C1 segment of cervical spinal cord (tissue), 14 donors: ENCODE data around the gene DCXR.
"Not testable (repeated sequence)": the region's sequence is repeated elsewhere in the genome, so short reads cannot be mapped to it uniquely, and the experiment has no call there.

ENCODE experiments used
- DNase-seq, 14 donors: peaks; one replicate each; lab custom pipeline; 2025; lab: John Stamatoyannopoulos, UW

The DCXR gene

DNA sequence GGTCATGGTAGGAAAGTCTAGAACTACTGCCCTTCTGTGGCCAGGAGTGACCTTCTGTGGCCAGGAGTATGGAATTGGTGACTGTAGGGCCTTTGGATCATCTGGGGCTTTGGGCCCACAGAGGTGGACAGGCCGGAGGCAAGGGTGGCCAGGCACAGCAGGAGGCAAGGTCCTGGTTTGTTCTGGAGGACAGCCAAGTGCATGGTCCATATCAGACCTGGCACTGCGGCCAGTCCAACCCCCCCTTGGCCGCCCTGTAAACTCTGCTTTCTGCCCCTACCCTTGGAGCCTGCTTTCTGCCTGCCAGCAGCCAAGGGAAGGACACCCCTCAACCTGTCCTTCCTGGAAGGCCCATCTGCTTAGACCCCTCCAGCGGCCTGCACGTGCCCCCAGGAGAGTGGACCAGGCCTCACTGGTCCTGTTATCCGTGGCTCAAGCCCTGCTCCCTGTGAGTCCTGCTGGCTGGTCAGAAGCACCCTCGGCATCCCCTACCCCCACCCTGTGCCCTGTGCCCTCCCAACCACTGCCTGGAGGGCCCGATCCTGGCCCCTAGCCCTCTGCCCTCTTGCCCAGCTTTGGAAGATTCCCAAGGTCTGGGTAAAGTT is 2.3 kb upstream of the DCXR start:
- no peak for DNase-seq

DNA sequence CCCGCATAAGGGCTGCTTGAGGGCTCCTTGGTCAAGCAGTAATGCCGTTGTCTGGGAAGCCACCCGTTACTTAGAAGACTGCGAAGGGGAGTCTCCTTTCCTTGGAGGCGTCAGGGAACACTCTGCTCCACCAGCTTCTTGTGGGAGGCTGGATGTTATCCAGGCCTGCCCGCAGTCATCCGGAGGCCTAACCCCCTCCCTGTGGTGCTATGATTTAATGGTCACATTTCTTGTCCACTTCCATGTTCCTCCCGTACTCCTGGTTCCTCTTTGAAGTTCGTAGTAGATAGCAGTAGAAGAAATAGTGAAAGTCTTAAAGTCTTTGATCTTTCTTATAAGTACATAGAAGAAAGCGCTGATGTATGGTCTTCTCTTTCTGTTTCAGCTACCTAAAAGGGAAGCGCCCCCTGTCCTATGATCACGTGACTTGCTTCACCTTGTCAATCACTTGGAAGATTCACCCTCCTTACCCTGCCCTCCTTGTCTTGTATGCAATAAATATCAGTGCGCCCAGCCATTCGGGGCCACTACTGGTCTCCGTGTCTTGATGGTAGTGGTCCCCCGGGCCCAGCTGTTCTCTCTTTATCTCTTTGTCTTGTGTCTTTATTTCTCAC is 1.4 kb upstream of the DCXR start:
- not testable (repeated sequence) for DNase-seq

- DNase-seq, result no peak
These were observed 345 bp upstream of the DCXR start for GRCh38 chr17:82037889-82038195.

GRCh38 chr17:82036634-82037091 is 834 bp downstream of the DCXR start:
- peak in 1 of 14 donors; percentile 29 for DNase-seq

- no peak for DNase-seq
These were observed 1.4 kb downstream of the DCXR start for GRCh38 chr17:82035956-82036633.

DNA sequence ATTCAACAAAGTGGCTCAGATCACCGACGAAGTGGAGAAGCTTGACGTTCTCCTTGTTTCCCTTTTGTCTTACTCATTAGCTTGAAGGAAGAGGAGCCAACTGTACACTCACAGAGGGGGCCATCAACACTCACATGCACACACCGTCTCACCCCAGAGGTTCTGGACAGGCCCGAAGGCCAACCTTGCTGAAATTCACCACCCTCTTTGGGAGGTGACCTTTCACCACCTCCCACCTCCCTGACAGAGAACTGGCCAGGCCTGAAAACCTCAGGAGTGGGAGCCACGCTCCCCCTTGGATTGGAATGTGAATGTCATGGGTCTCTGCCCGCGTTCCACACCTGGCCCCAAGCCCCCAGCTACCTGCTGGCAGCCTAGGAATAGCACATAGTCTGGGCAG is 2.0 kb downstream of the DCXR start:
- no peak for DNase-seq

DNA sequence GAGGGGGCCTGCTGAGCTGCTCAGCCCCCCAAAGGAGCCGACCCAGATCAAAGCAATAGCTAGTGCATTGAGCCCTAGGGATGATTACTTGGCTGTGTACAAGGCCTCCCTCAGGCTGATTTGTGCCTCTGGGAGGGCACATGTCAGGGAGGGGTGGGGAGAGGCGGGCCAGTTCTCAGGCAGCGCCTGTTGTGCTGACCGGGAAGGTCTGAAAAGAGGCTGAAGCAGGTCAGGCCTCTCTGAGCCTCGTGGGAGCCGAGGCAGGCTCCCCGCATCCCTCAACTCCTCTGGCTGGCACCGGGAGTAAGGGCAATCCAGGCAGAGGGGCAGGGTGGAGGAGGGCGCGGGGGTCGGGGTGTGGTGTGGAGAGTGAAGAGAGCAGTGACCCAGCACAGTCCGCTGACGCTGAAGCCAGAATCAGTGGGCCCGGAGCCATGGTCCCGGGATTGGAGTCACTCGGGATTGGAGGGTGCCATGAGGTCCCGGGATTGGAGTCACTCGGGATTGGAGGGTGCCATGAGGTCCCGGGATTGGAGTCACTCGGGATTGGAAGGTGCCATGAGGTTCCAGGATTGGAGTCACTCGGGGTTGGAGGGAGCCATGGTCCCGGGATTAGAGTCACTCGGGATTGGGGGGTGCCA is 3.0 kb downstream of the DCXR start:
- no peak for DNase-seq

DNA sequence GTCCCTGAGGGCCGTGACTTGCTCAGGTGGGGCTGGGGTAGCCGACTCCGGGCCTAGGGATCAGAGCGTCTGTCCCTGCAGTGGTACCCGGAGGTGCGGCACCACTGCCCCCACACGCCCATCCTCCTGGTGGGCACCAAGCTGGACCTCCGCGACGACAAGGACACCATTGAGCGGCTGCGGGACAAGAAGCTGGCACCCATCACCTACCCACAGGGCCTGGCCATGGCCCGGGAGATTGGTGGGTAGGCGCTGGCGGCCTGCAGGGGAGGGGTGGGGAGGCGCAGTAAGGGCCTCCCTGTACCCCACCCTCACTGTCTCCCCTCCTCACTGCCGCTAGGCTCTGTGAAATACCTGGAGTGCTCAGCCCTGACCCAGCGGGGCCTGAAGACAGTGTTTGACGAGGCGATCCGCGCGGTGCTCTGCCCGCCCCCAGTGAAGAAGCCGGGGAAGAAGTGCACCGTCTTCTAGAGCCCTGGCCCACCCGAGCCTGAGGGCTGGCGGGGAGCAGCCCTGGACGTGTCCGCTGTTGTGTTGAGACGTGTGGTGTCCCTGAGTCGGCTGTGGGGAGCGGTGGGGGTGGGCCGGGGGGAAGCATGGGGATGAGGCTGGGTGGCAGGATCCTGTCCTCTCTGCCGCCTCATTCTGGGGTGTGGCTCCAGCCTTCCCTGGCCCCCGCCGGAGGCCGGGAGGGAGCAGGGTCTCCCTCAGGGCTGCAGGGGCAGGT is 4.0 kb downstream of the DCXR start:
- no peak for DNase-seq

- DNase-seq, result no peak
These were observed 5.4 kb downstream of the DCXR start for GRCh38 chr17:82031885-82032627.

DNA sequence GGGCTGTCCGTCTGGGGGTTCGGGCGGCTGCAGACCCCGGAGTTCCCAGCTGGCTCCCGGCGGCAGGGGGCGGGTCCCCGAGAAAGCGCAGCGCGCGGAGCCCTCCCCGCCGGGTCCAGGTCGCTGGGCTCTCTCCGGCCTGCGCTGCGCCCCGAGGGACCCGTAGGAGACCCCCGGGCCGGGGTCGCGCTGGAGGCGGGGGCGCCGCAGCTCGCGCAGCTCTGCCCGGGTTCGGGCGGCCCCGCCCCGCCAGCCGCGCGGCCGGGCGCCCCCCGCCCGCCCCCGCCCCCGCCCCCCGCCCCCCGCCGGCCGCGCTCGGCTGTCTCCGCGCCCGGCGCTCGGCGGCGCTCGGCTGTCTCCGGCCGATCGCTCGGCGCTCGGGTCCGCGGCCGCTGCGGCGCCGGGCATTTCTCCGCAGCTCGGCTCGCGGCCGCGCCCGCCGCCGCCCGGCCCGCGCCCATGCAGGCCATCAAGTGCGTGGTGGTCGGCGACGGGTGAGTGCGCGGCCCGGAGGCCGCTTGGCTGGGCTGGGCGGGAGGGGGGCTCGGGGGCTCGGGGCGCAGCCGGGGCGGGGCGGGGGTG is 6.1 kb downstream of the DCXR start, which contains the start of gene RAC3:
Gene RAC3 (plus strand): TSS at position 376 of the 582 bp plus-strand sequence. CDS start 84 bp downstream, at position 460.
- peak in 1 of 14 donors; percentile 13 for DNase-seq

- peak in 13 of 14 donors; percentile 35 to 83 (median 63) for DNase-seq
These were observed 6.8 kb downstream of the DCXR start for GRCh38 chr17:82030470-82031302.

- peak in 1 of 14 donors; percentile 69 for DNase-seq
These were observed 7.5 kb downstream of the DCXR start for GRCh38 chr17:82029990-82030469.

DNA sequence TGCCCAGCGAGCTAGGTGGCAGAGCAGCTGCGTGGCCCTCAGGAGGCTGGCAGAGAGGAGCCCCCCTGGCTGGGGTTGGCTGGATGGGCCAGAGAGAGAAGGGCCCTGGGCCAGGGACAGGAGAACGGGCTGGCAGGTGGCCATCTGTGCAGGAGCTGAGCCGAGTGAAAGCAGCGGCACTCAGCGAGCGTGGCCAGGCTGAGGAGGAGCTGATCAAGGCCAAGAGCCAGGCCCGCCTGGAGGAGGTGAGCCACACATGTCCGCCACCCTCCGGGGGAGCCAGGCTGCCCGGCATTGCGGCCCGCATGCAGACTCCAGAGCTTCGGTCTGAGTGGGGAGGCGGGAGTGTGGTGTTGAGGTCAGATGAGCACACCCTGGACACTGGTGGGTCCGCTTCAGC is 8.1 kb downstream of the DCXR start:
- DNase-seq, result peak in 2 of 14 donors; percentile 40 to 86

GRCh38 chr17:82028966-82029365 is 8.5 kb downstream of the DCXR start:
- DNase-seq, result no peak

GRCh38 chr17:82028246-82028645 is 9.3 kb downstream of the DCXR start:
- DNase-seq, result no peak

DNA sequence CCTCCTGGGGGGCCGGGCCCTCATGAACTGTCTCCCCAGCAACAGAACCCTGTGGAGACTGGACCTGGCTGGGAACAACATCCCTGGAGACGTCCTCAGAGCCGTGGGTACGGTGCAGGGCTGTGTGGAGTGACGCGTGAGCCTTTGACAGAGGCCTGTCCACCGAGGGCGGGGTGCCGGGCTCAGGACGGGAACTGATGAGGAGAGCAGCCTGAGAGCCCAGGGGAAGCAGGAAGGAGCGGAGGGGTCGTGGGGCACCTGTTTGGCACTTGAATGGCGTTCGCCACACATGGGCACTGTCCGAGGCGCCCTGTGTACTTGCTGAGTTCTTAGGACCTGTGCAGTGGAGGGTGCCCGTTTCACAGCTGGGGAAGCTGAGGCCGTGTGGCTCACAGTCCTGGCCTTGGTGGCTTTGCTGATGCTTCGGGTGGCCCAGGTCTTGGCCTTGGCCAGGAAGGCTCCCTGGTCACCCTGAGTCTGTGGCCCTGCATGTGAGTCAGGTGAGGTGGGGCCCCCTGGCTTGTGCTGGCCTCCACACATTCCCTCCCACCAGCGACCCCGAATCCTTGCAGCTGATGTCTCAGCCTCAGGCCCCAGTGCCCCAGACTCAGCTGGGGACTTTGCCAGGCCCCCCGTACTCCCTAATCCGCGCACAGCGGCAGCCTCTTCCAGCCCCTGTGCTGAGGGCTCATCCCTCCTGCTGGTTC is 11.9 kb downstream of the DCXR start:
- no peak for DNase-seq

GRCh38 chr17:82024859-82025258 is 12.6 kb downstream of the DCXR start:
- DNase-seq, result no peak

DNA sequence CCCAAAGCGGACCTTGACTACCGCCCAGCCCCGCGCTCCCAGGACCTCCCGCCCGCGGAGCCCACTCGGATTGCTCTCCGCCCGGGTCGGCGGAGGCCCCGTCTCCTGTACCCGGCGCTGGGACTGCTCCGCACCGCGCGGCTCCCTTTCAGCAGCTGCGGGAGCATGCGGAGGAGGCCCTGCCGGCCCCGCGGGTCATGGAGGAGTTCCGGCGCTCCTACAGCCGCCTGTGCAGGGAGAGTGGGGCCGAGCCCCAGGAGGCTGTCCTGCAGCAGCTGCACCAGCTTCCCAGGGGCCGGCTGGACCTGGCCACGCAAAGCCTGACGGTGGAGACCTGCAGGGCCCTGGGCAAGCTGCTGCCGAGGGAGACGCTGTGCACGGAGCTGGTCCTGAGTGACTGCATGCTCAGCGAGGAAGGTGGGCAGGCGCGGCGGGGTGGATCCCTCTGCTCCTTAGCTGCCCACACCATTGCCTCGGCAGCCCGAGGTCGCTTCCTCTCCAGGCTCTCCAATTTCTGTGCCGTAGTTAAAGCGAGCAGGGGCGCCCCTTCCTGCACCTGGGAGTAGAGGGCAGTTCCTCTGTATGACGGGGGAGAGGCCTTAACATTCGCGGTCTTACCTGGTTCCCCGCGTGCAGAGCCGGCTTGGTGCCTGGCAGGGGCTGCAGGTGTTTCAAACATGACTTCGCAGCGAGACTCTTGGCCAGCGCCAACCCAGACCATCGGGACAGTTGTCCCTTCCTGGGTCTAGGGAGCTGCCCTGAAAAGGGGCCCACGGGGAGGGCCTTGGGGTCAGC is 13.9 kb downstream of the DCXR start:
- peak in 1 of 14 donors; percentile 41 for DNase-seq
